ENCODE results near the gene PPM1N. TPM values are rescaled to one million over a fixed set of nuclear protein-coding genes. Genes with fewer than 3 reads are reported as not detected.

PPM1N gene
- total RNA-seq, 2 donors from 2014 or later, result 3.2 to 3.5 TPM

GRCh38 chr19:45494261-45494916 is 3.9 kb upstream of the PPM1N start:
- no peak for DNase-seq
- Mint-ChIP-seq H3K4me3 (no peak overlapping the region), H3K27ac (no peak overlapping the region), H3K9me3 (no peaks in the 10 kb centered on the region), H3K27me3 (ENCODE audit: insufficient read depth) (peaks cover 33% of the 10 kb centered on the region), H3K4me1 (peaks cover 13% of the 10 kb centered on the region), H3K36me3 (ENCODE audit: low read depth) (peaks cover 11% of the 10 kb centered on the region)
- H3K36me3 ChIP-seq (ENCODE audit: control insufficient read depth, insufficient read depth, low read length), result peaks cover 9% of the 10 kb centered on the region
- no peak overlapping the region for H3K4me3 ChIP-seq (ENCODE audit: low read length)
- 96 to 97% methylated on average over 24 to 39 of the region's 39 CpGs for WGBS, 2 experiments (ENCODE audit: insufficient coverage in 1 of 2, insufficient read length in 1 of 2)
- H3K27me3 ChIP-seq (ENCODE audit: control insufficient read depth, insufficient read depth, low read length, poor library complexity, severe bottlenecking), result peaks cover 18% of the 10 kb centered on the region
- H3K4me1 ChIP-seq (ENCODE audit: control insufficient read depth, insufficient read depth, low read length), result no peaks in the 10 kb centered on the region
- no peak for TF ChIP-seq CTCF (conservative IDR thresholded peaks at IDR 0.05)
- H3K27ac ChIP-seq (ENCODE audit: low read depth, low read length), result no peak overlapping the region
- H3K9me3 ChIP-seq (ENCODE audit: control insufficient read depth, low read length), result no peaks in the 10 kb centered on the region
- no peak overlapping the region for H3K9ac ChIP-seq (ENCODE audit: extremely low read depth, low read length, poor library complexity, severe bottlenecking)

GRCh38 chr19:45495178-45495577 is 3.1 kb upstream of the PPM1N start:
- Mint-ChIP-seq H3K36me3 (ENCODE audit: low read depth) (peaks cover 10% of the 10 kb centered on the region), H3K27ac (no peak overlapping the region), H3K4me3 (peak overlapping the region; percentile 46), H3K27me3 (ENCODE audit: insufficient read depth) (peaks cover 41% of the 10 kb centered on the region), H3K9me3 (no peaks in the 10 kb centered on the region), H3K4me1 (peaks cover 16% of the 10 kb centered on the region)
- Histone ChIP-seq H3K9ac (ENCODE audit: extremely low read depth, low read length, poor library complexity, severe bottlenecking) (no peak overlapping the region), H3K4me3 (ENCODE audit: low read length) (no peak overlapping the region), H3K4me1 (ENCODE audit: control insufficient read depth, insufficient read depth, low read length) (no peaks in the 10 kb centered on the region), H3K9me3 (ENCODE audit: control insufficient read depth, low read length) (no peaks in the 10 kb centered on the region), H3K36me3 (ENCODE audit: control insufficient read depth, insufficient read depth, low read length) (peaks cover 9% of the 10 kb centered on the region), H3K27me3 (ENCODE audit: control insufficient read depth, insufficient read depth, low read length, poor library complexity, severe bottlenecking) (peaks cover 26% of the 10 kb centered on the region), H3K27ac (ENCODE audit: low read depth, low read length) (no peak overlapping the region)
- no peak for DNase-seq
- 91 to 97% methylated on average over 5 of the region's 5 CpGs for whole genome bisulfite sequencing, 2 experiments (ENCODE audit: insufficient coverage in 1 of 2, insufficient read length in 1 of 2)
- TF ChIP-seq CTCF (conservative IDR thresholded peaks at IDR 0.05), result no peak

- no peak overlapping the region for H3K9ac ChIP-seq (ENCODE audit: extremely low read depth, low read length, poor library complexity, severe bottlenecking)
- H3K27ac ChIP-seq (ENCODE audit: low read depth, low read length), result peak overlapping the region; percentile 83
- peak; percentile 92 for DNase-seq
- H3K9me3 ChIP-seq (ENCODE audit: control insufficient read depth, low read length), result no peaks in the 10 kb centered on the region
- H3K36me3 ChIP-seq (ENCODE audit: control insufficient read depth, insufficient read depth, low read length), result peaks cover 9% of the 10 kb centered on the region
- no peaks in the 10 kb centered on the region for H3K4me1 ChIP-seq (ENCODE audit: control insufficient read depth, insufficient read depth, low read length)
- no peak for TF ChIP-seq CTCF (conservative IDR thresholded peaks at IDR 0.05)
- Mint-ChIP-seq H3K4me3 (peak overlapping the region; percentile 46), H3K9me3 (no peaks in the 10 kb centered on the region), H3K27ac (no peak overlapping the region), H3K36me3 (ENCODE audit: low read depth) (peaks cover 9% of the 10 kb centered on the region), H3K27me3 (ENCODE audit: insufficient read depth) (peaks cover 52% of the 10 kb centered on the region), H3K4me1 (peaks cover 16% of the 10 kb centered on the region)
- H3K4me3 ChIP-seq (ENCODE audit: low read length), result peak overlapping the region; percentile 85
- peaks cover 28% of the 10 kb centered on the region for H3K27me3 ChIP-seq (ENCODE audit: control insufficient read depth, insufficient read depth, low read length, poor library complexity, severe bottlenecking)
- WGBS, 2 experiments (ENCODE audit: insufficient coverage in 1 of 2, insufficient read length in 1 of 2), result 0 to 3% methylated on average over 7 to 54 of the region's 54 CpGs
Observed at GRCh38 chr19:45496349-45496953, 1.8 kb upstream of the PPM1N start.

Data from endodermal cell (in vitro differentiated cells).